Liver (tissue), 3 donors: ENCODE results near the gene MUS81.

Source experiments
- JUND ChIP-seq, 2 donors: IDR thresholded peaks; 2 replicates each; pipeline ENCODE4 v1.6.1; 2016; ENCODE audit warnings: antibody characterized with exemption in 2 of 2
- MAX ChIP-seq: IDR thresholded peaks from 2 replicates; pipeline ENCODE4 v1.6.1; 2016; ENCODE audit warnings: antibody characterized with exemption
- RAD21 ChIP-seq, 2 donors: IDR thresholded peaks; 2 replicates each; pipeline ENCODE4 v1.6.1; 2016; ENCODE audit warnings: antibody characterized with exemption in 2 of 2, mild to moderate bottlenecking in 2 of 2
- REST ChIP-seq: IDR thresholded peaks from 2 replicates; pipeline ENCODE4 v1.6.1; 2016; ENCODE audit warnings: antibody characterized with exemption, mild to moderate bottlenecking
- TAF1 ChIP-seq: conservative IDR thresholded peaks from 2 replicates; pipeline ENCODE4 v1.6.1; 2016; ENCODE audit warnings: antibody characterized with exemption, mild to moderate bottlenecking
- YY1 ChIP-seq: IDR thresholded peaks from 2 replicates; pipeline ENCODE4 v1.6.1; 2016; ENCODE audit warnings: antibody characterized with exemption, mild to moderate bottlenecking
- TF ChIP-seq, protein P1 (sequence below): fragments of 150-350 bp; IDR thresholded peaks from 2 replicates; pipeline ENCODE4 v1.5.1; 2017; ENCODE audit warnings: improper control_type of control experiment, low read depth, low read length; ENCODE audit not compliant: missing input control
- donor health status: healthy.
- donor health status: healthy.

- TF ChIP-seq RAD21 (IDR thresholded peaks at IDR 0.05) (no peak), REST (no peak), MAX (no peak), JUND (IDR thresholded peaks at IDR 0.05) (no peak), TAF1 (no peak), YY1 (no peak)
- TF ChIP-seq, protein P1, sequence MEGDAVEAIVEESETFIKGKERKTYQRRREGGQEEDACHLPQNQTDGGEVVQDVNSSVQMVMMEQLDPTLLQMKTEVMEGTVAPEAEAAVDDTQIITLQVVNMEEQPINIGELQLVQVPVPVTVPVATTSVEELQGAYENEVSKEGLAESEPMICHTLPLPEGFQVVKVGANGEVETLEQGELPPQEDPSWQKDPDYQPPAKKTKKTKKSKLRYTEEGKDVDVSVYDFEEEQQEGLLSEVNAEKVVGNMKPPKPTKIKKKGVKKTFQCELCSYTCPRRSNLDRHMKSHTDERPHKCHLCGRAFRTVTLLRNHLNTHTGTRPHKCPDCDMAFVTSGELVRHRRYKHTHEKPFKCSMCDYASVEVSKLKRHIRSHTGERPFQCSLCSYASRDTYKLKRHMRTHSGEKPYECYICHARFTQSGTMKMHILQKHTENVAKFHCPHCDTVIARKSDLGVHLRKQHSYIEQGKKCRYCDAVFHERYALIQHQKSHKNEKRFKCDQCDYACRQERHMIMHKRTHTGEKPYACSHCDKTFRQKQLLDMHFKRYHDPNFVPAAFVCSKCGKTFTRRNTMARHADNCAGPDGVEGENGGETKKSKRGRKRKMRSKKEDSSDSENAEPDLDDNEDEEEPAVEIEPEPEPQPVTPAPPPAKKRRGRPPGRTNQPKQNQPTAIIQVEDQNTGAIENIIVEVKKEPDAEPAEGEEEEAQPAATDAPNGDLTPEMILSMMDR = no peak
Observed at GRCh38 chr11:65852508-65853245, 7.6 kb upstream of the MUS81 start.
